A549 (cell line): ENCODE data around the gene ADCY6. TPM values are rescaled to one million over a fixed set of nuclear protein-coding genes. Genes with fewer than 3 reads are reported as not detected.

ENCODE experiments used
- ATAC-seq, 2 experiments: fragments of 200-7000 bp in 1 of 2; fragments of >200 bp in 1 of 2; cut with Nextera tagmentation in 1 of 2; cut with Tn5 transposase in 1 of 2; 3 replicates each; pipeline versions ENCODE4 v1.8.0 to v1.9.1; 2018 to 2020; ENCODE audit warnings: mild to moderate bottlenecking in 1 of 2, moderate library complexity in 1 of 2
- CTCF ChIA-PET: fragments of 300-600 bp; sonication (Branson Sonifier 250); formaldehyde crosslinking; extraction: SDS; loops from one replicate; lab custom pipeline; 2021; ENCODE audit warnings: antibody characterized with exemption, inconsistent platforms; lab: Yijun Ruan, JAX
- POLR2A ChIA-PET: fragments of 350-600 bp; formaldehyde crosslinking; extraction: SDS; loops from one replicate; lab custom pipeline; 2021; ENCODE audit warnings: antibody characterized with exemption, inconsistent platforms; lab: Yijun Ruan, JAX
- DNase-seq, 2 experiments: peaks; one replicate each; pipeline versions ENCODE4 v3.0.0 to v3.0.0-alpha.2; 2011 to 2016; ENCODE audit warnings: low read depth in 1 of 2, low spot score in 1 of 2
- FAIRE-seq: peaks from 2 replicates; lab custom pipeline; 2011; peaks lifted over from hg19 to GRCh38; lab: Jason Lieb, UNC
- H3K27ac ChIP-seq, 2 experiments: fragments of >200 bp; sonication (Bioruptor Twin); formaldehyde crosslinking; 3 replicates each; pipeline ENCODE4 v1.5.1; 2016 to 2017
- H3K4me1 ChIP-seq: fragments of >200 bp; sonication (Bioruptor Twin); formaldehyde crosslinking; 3 replicates; pipeline ENCODE4 v1.6.1; 2016
- H3K4me2 ChIP-seq: fragments of >200 bp; sonication (Bioruptor Twin); formaldehyde crosslinking; 3 replicates; pipeline ENCODE4 v1.6.1; 2016
- H3K4me3 ChIP-seq: fragments of >200 bp; sonication (Bioruptor Twin); formaldehyde crosslinking; 3 replicates; pipeline ENCODE4 v1.5.1; 2016
- H3K9me3 ChIP-seq: fragments of >200 bp; sonication (Bioruptor Twin); formaldehyde crosslinking; 3 replicates; pipeline ENCODE4 v1.6.1; 2016
- CBX2 ChIP-seq: fragments of 200-600 bp; sonication (generic); IDR thresholded peaks from 2 replicates; pipeline ENCODE4 v1.6.1; 2016; ENCODE audit warnings: low read depth, mild to moderate bottlenecking, borderline replicate concordance
- CHD2 ChIP-seq: fragments of 150-350 bp; IDR thresholded peaks from 2 replicates; pipeline ENCODE4 v1.6.1; 2014; ENCODE audit warnings: low read length; ENCODE audit not compliant: partially characterized antibody
- CHD4 ChIP-seq: fragments of 200-600 bp; sonication (generic); IDR thresholded peaks from 2 replicates; pipeline ENCODE4 v1.6.1; 2016; ENCODE audit warnings: antibody characterized with exemption, mild to moderate bottlenecking, borderline replicate concordance
- CTCF ChIP-seq: fragments of >200 bp; sonication (Bioruptor Twin); formaldehyde crosslinking; IDR thresholded peaks from 3 replicates; pipeline ENCODE4 v1.5.1; 2016
- E2F6 ChIP-seq: IDR thresholded peaks from 2 replicates; pipeline ENCODE4 v1.6.1; 2012; ENCODE audit warnings: low read depth, borderline replicate concordance
- FOXS1 ChIP-seq: fragments of 250-450 bp; sonication (Bioruptor Pico); IDR thresholded peaks from 2 replicates; pipeline ENCODE4 v1.5.0; 2020; ENCODE audit warnings: mild to moderate bottlenecking, moderate library complexity
- GATA3 ChIP-seq: IDR thresholded peaks from 2 replicates; pipeline ENCODE4 v1.6.1; 2012; ENCODE audit warnings: borderline replicate concordance
- HDAC2 ChIP-seq: fragments of 200-600 bp; sonication (generic); IDR thresholded peaks from 2 replicates; pipeline ENCODE4 v1.6.1; 2016
- HMGXB4 ChIP-seq: fragments of 250-450 bp; sonication (Bioruptor Pico); IDR thresholded peaks from 2 replicates; pipeline ENCODE4 v1.5.0; 2021; ENCODE audit warnings: mild to moderate bottlenecking, moderate library complexity, borderline replicate concordance
- MAZ ChIP-seq: fragments of 150-350 bp; IDR thresholded peaks from 2 replicates; pipeline ENCODE4 v1.6.1; 2014; ENCODE audit warnings: antibody characterized with exemption, low read depth, low read length, borderline replicate concordance
- MYC ChIP-seq: IDR thresholded peaks from 2 replicates; pipeline ENCODE4 v1.6.1; 2012; ENCODE audit warnings: mild to moderate bottlenecking, inconsistent platforms, low read length, improper control_type of control experiment, borderline replicate concordance
- NR3C1 ChIP-seq: fragments of >200 bp; sonication (Bioruptor Twin); formaldehyde crosslinking; IDR thresholded peaks from 3 replicates; pipeline ENCODE4 v1.6.1; 2017
- PBX3 ChIP-seq: IDR thresholded peaks from 2 replicates; pipeline ENCODE4 v1.6.1; 2012
- RCOR1 ChIP-seq: fragments of 150-350 bp; IDR thresholded peaks from 2 replicates; pipeline ENCODE4 v1.6.1; 2014; ENCODE audit warnings: antibody characterized with exemption, low read length, low read depth
- REST ChIP-seq: fragments of 200-600 bp; sonication (generic); IDR thresholded peaks from 2 replicates; pipeline ENCODE4 v1.6.1; 2016; ENCODE audit warnings: antibody characterized with exemption, mild to moderate bottlenecking, moderate library complexity
- RNF2 ChIP-seq: fragments of 200-600 bp; sonication (generic); IDR thresholded peaks from 2 replicates; pipeline ENCODE4 v1.6.1; 2016; ENCODE audit warnings: low read depth, mild to moderate bottlenecking, antibody characterized with exemption, moderate library complexity, borderline replicate concordance
- TP53 ChIP-seq: fragments of 250-450 bp; sonication (Bioruptor Pico); IDR thresholded peaks from 2 replicates; pipeline ENCODE4 v1.5.0; 2021; ENCODE audit warnings: mild to moderate bottlenecking, moderate library complexity
- ZC3H11A ChIP-seq: fragments of 450-650 bp; IDR thresholded peaks from 2 replicates; pipeline ENCODE4 v1.6.1; 2014; ENCODE audit warnings: antibody characterized with exemption, mild to moderate bottlenecking
- ZFP36 ChIP-seq: fragments of 450-650 bp; IDR thresholded peaks from 2 replicates; pipeline ENCODE4 v1.6.1; 2014; ENCODE audit warnings: borderline replicate concordance; ENCODE audit not compliant: partially characterized antibody
- ZNF302 ChIP-seq: fragments of 250-450 bp; sonication (Bioruptor Pico); IDR thresholded peaks from 2 replicates; pipeline ENCODE4 v1.9.0; 2021; ENCODE audit warnings: inconsistent platforms, mild to moderate bottlenecking, moderate library complexity
- WGBS: methylation state at CpG from one replicate; pipeline ENCODE4 v1.1.6; 2017; ENCODE audit errors: missing lambda C conversion rate; 5-methylcytosine and 5-hydroxymethylcytosine counted together
- polyA plus RNA-seq, 4 experiments: library from polyadenylated mRNA; depleted of rRNA in 3 of 4; stranded (reverse); fragments of >200 nt; fragmentation: RNase III in 1 of 4; extraction: RNeasy Plus Mini Kit Qiagen cat#74134 plus additional on column Dnase treatment in 1 of 4; gene quantifications; 2 replicates in 3 of 4; 3 replicates in 1 of 4; pipeline ENCODE4 v1.2.3, GENCODE V29; 2011 to 2017
- TF ChIP-seq, protein P1 (sequence below): fragments of 450-650 bp; IDR thresholded peaks from 2 replicates; pipeline ENCODE4 v1.6.1; 2014; ENCODE audit warnings: antibody characterized with exemption

ADCY6 gene
- polyA plus RNA-seq, 2 of the 4 experiments (the other 2 are of a cell fraction), result 16.3 to 20.8 TPM

DNA sequence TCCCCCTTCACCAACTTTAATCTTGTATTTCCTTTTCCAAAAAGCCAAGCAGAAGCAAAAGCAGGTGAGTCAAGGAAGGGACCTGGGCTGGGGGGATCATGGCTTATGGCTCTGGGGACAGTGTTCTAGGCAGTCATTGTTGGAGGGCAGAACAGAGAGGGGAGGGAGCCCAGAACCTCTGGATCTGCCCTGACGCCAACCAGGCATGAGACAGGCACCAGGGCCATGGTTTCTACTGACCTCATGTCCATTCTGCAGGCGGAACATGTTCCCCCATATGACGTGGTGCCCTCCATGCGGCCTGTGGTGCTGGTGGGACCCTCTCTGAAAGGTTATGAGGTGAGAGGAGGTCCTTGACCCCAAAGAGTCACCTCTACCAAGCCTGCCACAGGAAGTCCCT lies 36.0 kb upstream of the ADCY6 start (continued):
- TF ChIP-seq MAZ (no peak), HDAC2 (no peak), ZNF302 (no peak), E2F6 (no peak)
- TF ChIP-seq, protein P1, sequence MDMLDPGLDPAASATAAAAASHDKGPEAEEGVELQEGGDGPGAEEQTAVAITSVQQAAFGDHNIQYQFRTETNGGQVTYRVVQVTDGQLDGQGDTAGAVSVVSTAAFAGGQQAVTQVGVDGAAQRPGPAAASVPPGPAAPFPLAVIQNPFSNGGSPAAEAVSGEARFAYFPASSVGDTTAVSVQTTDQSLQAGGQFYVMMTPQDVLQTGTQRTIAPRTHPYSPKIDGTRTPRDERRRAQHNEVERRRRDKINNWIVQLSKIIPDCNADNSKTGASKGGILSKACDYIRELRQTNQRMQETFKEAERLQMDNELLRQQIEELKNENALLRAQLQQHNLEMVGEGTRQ, result no peak

DNA sequence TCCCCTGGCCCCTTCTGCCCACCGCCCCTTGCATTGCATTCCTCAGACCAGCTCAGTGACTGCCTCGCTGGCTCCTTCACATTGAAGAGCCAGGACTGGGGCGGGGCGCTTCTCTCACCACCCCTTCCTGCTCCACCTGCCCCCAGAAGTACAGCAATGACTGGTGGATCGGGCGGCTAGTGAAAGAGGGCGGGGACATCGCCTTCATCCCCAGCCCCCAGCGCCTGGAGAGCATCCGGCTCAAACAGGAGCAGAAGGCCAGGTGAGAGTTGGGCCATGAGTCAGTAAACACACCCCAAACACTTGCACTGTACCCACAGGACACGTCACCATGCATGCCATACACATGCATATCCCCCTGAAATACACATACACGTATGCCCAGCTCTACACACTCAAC lies 35.2 kb upstream of the ADCY6 start:
- H3K4me3 ChIP-seq, result no peak overlapping the region
- H3K9me3 ChIP-seq, result no peaks in the 10 kb centered on the region
- TF ChIP-seq CHD2, result no peak
- TF ChIP-seq RCOR1, result no peak
- TF ChIP-seq E2F6, result no peak
- no peak for TF ChIP-seq CBX2
- no peak for TF ChIP-seq REST
- no peak for TF ChIP-seq CTCF
- no peak for TF ChIP-seq ZFP36
- no peak for TF ChIP-seq TP53 (CRISPR knock-in tag)
- TF ChIP-seq PBX3, result no peak
- TF ChIP-seq MYC, result no peak
- TF ChIP-seq CHD4, result no peak
- TF ChIP-seq FOXS1 (CRISPR knock-in tag), result no peak
- no peak for TF ChIP-seq HMGXB4
- TF ChIP-seq NR3C1, result no peak
- TF ChIP-seq RNF2, result no peak
- no peak for TF ChIP-seq ZC3H11A
- no peak for TF ChIP-seq GATA3
- no peak for TF ChIP-seq ZNF302
- DNase-seq (no peak), FAIRE-seq (no peak), ATAC-seq (no peak)
- WGBS, result 96% methylated on average over 12 of the region's 12 CpGs
- 0 out of 3 replicates have a peak, but pooled peaks cover 4% of the 10 kb centered on the region for H3K4me1 ChIP-seq
- CTCF ChIA-PET, result interaction anchor here (0.9 to 18.2 kb wide), 4 partner anchors 8 to 30 kb away, joined by 4 to 230 read pairs (median 6); partner anchors contain the start of gene CACNB3
- no peak overlapping the region for H3K27ac ChIP-seq
- H3K4me2 ChIP-seq, result no peak overlapping the region
- POLR2A ChIA-PET, result no interaction called here
